Measurements from ENCODE around the gene WNT3A.

The WNT3A gene

GRCh38 chr1:228094432-228095016, 87.7 kb downstream of the WNT3A start:
- no peaks in the 10 kb centered on the region for H3K9me3 ChIP-seq (ENCODE audit: control insufficient read depth, insufficient read depth, low read depth, low read length)
- POLR2A ChIA-PET, result interaction anchor here (1.3 kb wide), 1 partner anchor 12 kb away, joined by 5 read pairs; the partner anchor contains the start of gene ARF1
- TF ChIP-seq HOXC10 (CRISPR knock-in tag; IDR thresholded peaks at IDR 0.05) (no peak), ZNF433 (tag by site-specific recombination; IDR thresholded peaks at IDR 0.05; ENCODE audit: low read depth) (no peak), ZNF777 (tag by site-specific recombination; IDR thresholded peaks at IDR 0.05; ENCODE audit: borderline replicate concordance) (no peak), ZNF354C (tag by site-specific recombination; IDR thresholded peaks at IDR 0.05; ENCODE audit: borderline replicate concordance, low read depth) (no peak), BCL11A (tag by site-specific recombination; IDR thresholded peaks at IDR 0.05; ENCODE audit: low read depth) (no peak), ZNF324 (tag by site-specific recombination; IDR thresholded peaks at IDR 0.05) (0 out of 2 replicates have a peak, but pooled peaks have one; percentile 42), ZNF174 (tag by site-specific recombination; IDR thresholded peaks at IDR 0.05) (no peak), ZNF555 (tag by site-specific recombination; conservative IDR thresholded peaks at IDR 0.05) (no peak), ZNF280D (tag by site-specific recombination; IDR thresholded peaks at IDR 0.05) (0 out of 2 replicates have a peak, but pooled peaks have one; percentile 9), ZNF24 (tag by site-specific recombination; IDR thresholded peaks at IDR 0.05) (no peak), ZNF701 (tag by site-specific recombination; IDR thresholded peaks at IDR 0.05) (no peak), TCF7L2 (IDR thresholded peaks at IDR 0.05; ENCODE audit: borderline replicate concordance, low read depth, low read length) (no peak), ZNF692 (tag by site-specific recombination; IDR thresholded peaks at IDR 0.05) (no peak), ZNF23 (tag by site-specific recombination; IDR thresholded peaks at IDR 0.05; ENCODE audit: borderline replicate concordance) (no peak), ATF2 (tag by site-specific recombination; IDR thresholded peaks at IDR 0.05; ENCODE audit: low read depth) (no peak), ZNF704 (tag by site-specific recombination; IDR thresholded peaks at IDR 0.05) (no peak), TRIM28 (IDR thresholded peaks at IDR 0.05; ENCODE audit: borderline replicate concordance, low read length) (peak; percentile 98; the same call in 1 of the 2 replicates), ZNF133 (tag by site-specific recombination; IDR thresholded peaks at IDR 0.05) (no peak), ZNF449 (tag by site-specific recombination; IDR thresholded peaks at IDR 0.05) (peak; percentile 86), MZF1 (tag by site-specific recombination; IDR thresholded peaks at IDR 0.05; ENCODE audit: borderline replicate concordance) (no peak), ZNF140 (tag by site-specific recombination; IDR thresholded peaks at IDR 0.05) (no peak), ZNF596 (tag by site-specific recombination; IDR thresholded peaks at IDR 0.05) (no peak), GLIS1 (tag by site-specific recombination; IDR thresholded peaks at IDR 0.05) (peak; percentile 34), SP3 (tag by site-specific recombination; IDR thresholded peaks at IDR 0.05) (no peak), ZNF707 (tag by site-specific recombination; IDR thresholded peaks at IDR 0.05) (no peak), SETDB1 (IDR thresholded peaks at IDR 0.05; ENCODE audit: insufficient read length, low read length) (peak; percentile 75), ZNF169 (tag by site-specific recombination; IDR thresholded peaks at IDR 0.05) (peak; percentile 73; the same call in 1 of the 2 replicates), ZNF621 (tag by site-specific recombination; IDR thresholded peaks at IDR 0.05) (no peak), ZNF544 (tag by site-specific recombination; IDR thresholded peaks at IDR 0.05) (no peak), ZNF274 (IDR thresholded peaks at IDR 0.05; ENCODE audit: low read length) (no peak), ZNF274 (tag by site-specific recombination; IDR thresholded peaks at IDR 0.05; ENCODE audit: borderline replicate concordance) (no peak)

More at GRCh38 chr1:228094432-228095016, 87.7 kb downstream of the WNT3A start:
- CTCF ChIA-PET, result interaction anchor here (0.6 kb wide), 1 partner anchor 1844 kb away, joined by 3 read pairs; no protein-coding TSS in a partner anchor
- peaks cover 3 to 96% of the 10 kb centered on the region in 2 experiments; a peak in 2 of 3 replicates for H3K36me3 ChIP-seq (ENCODE audit: control insufficient read depth in 2 of 2, insufficient read depth in 1 of 2, low read length in 2 of 2)
- H3K4me1 ChIP-seq (ENCODE audit: control insufficient read depth, insufficient read depth, low read length), result peaks cover 4% of the 10 kb centered on the region; the same call in 1 of the 2 replicates
- H3K27ac ChIP-seq (ENCODE audit: extremely low read depth, low read depth, low read length), result no peak overlapping the region
- H3K4me3 ChIP-seq (ENCODE audit: low read depth, low read length), result no peak overlapping the region
